ENCODE results near the gene ADGRF3.
A peak's percentile ranks its signal among the peaks of the same experiment; 100 is the strongest.
"Not testable (repeated sequence)": the region's sequence is repeated elsewhere in the genome, so short reads cannot be mapped to it uniquely, and the experiment has no call there.

The ADGRF3 gene, protein sequence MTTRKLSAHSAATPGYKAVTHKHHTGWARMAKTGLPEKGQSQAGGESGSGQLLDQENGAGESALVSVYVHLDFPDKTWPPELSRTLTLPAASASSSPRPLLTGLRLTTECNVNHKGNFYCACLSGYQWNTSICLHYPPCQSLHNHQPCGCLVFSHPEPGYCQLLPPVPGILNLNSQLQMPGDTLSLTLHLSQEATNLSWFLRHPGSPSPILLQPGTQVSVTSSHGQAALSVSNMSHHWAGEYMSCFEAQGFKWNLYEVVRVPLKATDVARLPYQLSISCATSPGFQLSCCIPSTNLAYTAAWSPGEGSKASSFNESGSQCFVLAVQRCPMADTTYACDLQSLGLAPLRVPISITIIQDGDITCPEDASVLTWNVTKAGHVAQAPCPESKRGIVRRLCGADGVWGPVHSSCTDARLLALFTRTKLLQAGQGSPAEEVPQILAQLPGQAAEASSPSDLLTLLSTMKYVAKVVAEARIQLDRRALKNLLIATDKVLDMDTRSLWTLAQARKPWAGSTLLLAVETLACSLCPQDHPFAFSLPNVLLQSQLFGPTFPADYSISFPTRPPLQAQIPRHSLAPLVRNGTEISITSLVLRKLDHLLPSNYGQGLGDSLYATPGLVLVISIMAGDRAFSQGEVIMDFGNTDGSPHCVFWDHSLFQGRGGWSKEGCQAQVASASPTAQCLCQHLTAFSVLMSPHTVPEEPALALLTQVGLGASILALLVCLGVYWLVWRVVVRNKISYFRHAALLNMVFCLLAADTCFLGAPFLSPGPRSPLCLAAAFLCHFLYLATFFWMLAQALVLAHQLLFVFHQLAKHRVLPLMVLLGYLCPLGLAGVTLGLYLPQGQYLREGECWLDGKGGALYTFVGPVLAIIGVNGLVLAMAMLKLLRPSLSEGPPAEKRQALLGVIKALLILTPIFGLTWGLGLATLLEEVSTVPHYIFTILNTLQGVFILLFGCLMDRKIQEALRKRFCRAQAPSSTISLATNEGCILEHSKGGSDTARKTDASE

DNA sequence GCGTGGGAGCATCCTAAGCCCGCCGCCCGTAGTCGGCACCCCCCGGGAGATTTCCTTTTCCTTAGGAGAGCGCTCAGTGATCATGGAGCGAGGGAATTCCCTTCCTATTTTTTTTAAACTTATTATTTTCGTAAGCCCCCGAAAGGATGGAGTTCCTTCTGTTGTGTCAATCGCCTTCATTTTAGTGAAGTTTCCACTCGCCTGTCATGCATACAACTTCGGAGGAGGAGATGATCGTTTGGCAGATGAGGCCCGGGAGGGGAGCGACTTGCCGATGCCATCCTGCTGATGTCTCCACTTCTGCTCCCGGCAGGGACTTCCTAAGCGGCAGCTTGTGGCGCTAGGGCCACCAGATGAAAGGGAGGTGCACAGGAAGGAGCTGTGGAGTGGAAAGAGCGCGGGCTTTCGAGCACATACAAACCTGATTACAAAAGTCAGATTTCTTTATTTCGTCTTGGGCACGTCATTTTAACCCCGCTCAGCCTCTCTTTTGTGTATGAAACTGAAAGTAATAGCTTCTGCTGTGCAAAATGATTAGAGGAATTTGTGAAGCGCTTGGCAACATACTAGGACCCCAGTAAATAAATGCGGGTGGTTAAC is at the start of gene ADGRF3:
Gene ADGRF3 (minus strand): TSS at position 336 of the 600 bp plus-strand sequence. CDS start 555 bp downstream, outside the sequence.
- peak; percentile 29 for DNase-seq

DNA sequence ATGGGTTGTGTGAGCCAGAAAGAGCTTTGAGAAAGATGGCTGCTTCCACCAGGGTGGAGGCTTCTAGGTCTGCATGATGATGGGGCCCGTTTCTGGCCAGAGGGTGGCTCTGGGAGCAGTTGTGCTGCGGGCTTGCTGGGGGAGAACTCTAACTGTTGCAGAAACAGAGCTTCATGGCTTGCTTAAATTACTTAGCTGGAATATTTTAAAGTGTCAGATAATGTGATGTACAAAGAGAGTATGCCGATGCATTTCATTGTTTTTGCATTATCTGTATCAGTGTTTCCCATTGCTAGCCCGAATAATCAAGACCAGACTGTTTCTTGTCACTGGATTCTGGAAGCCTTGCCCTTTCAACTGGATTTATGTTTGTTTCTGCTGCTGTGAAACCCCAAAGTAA is 48.8 kb upstream of the ADGRF3 start:
- no peak for DNase-seq

DNA sequence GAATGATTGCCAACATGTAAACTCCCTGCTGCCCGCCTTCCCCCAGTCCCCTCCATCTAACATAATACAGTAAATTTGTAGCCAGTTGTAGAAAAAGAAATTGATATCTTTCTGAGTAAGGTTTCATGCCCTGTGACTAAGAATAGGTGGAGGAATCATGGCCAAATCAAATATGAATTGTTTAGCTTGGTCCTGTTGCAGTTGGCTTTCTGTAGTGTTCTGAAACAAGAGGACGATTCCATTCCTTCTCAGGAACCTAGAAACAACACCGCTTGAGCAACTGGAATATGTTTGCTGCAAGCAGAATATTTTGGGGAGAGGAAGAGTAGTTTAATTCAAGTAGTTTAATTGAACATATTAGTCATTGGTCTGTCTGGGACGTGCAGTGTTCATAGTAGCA is 48.1 kb upstream of the ADGRF3 start:
- no peak for DNase-seq

DNA sequence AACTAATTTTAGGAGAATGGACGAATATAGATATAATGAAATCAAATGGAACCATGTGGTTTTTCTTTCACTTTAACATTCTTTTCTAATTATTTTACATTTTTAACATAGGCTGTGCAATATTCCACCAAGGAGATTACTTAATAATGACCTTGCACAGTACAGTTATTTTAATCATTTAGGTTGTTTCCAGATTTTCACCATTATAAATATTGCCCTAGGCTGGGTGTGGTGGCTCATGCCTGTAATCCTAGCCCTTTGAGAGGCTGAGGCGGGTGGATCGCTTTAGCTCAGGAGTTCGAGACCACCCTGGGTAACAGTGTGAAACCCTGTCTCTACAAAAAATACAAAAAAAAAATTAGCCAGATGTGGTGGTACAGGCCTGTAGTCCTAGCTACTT is 40.6 kb upstream of the ADGRF3 start:
- DNase-seq, result no peak

DNA sequence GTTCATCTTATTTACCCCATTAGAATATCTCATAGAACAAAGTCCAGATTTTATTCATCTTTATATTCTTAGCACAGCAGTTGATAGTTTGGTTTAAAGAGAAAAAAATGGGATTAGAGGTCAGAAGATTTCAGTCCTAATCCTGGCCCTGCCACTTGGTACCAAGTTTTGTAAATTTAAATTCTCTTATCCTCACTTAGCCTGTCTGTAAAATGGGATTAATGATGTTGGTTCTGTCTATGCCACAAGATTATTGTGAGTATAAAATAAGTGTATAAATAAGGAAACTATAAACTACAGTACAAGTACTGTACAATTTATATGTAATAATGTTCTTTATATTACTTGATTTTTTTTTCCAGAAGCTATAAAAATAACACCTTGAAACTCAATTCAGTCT is 38.0 kb upstream of the ADGRF3 start:
- no peak for DNase-seq

DNA sequence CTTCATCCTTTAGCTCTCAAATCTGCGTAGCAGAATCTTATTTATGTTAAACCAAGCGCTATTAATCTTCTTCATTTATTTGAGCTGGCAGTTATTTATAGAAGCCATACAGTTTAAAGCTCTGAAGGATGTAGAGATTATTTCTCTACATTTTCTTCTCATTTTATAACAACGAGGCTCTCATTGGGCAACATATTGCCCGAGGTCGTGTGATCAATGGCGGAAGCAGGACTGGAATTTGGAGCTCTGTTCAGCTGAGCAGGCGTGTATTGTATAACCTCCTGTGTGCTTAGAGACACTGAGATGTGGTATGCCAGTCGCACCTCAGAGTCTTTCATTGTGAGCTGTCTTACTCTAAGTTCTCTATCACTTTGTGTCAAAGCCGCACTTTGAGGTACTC is 37.6 kb upstream of the ADGRF3 start:
- no peak for DNase-seq

DNA sequence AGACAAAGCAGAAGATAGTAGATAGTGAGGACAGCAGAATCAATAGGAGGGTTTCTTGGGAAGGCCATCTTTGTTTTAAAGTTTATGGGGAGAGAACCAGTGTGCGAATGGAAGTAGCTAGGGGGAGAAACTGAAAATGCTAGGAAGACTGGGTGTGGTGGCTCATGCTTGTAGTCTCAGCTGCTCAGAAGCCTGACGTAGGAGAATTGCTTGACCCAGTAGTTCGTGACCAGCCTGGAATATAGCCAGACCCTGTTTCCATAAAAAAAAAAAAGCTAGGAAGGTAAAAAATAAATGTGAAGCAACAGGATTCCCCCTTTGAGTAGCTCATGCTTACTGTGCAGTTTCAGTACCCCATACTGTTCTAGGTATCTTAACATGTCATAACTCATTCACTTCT is 36.0 kb upstream of the ADGRF3 start:
- DNase-seq, result no peak

DNA sequence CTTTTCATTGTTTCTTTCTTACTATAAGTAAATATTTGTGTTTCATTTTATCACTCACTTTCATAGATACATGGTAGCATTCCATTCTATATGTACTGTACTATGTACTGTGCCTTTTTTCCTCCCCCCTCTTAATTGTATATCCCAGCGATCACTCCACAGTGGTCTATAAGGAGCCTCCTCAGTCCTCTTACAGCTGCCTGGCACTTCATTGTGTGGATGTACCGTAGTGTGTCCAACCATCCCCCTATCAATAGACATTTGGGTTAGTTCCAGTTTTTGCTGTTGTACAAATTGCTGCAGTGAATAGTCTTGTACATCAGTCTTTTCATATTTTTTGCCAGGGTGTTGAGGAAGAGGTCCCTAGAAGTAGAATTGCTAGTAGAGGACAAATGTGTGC is 33.7 kb upstream of the ADGRF3 start:
- DNase-seq, result no peak

DNA sequence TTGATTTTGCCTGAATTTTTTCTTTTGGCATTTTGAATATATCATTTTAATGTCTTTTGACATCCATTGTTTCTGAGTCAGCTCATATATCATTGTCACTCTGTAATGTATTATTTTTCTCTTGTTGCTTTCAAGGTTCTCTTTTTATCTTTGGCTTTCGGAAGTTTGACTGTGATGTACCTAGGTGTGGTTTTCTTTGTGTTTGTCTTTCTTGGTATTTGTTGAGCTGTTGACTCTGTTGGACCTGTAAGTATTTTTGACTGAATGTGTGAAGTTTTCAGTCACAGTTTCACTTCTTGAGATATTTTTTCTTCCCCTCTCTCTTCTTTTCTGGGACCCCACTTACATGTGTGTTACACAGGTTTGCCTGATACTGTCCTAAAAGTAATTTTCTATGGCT is 30.2 kb upstream of the ADGRF3 start:
- no peak for DNase-seq

DNA sequence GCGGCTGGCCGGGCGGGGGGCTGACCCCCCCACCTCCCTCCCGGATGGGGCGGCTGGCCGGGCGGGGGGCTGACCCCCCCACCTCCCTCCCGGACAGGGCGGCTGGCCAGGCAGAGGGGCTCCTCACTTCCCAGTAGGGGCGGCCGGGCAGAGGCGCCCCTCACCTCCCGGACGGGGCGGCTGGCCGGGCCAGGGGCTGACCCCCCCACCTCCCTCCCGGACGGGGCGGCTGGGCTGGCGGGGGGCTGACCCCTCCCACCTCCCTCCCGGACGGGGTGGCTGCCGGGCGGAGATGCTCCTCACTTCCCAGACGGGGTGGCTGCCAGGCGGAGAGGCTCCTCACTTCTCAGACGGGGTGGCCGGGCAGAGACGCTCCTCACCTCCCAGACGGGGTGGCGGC is 24.3 kb upstream of the ADGRF3 start:
- DNase-seq, result not testable (repeated sequence)

DNA sequence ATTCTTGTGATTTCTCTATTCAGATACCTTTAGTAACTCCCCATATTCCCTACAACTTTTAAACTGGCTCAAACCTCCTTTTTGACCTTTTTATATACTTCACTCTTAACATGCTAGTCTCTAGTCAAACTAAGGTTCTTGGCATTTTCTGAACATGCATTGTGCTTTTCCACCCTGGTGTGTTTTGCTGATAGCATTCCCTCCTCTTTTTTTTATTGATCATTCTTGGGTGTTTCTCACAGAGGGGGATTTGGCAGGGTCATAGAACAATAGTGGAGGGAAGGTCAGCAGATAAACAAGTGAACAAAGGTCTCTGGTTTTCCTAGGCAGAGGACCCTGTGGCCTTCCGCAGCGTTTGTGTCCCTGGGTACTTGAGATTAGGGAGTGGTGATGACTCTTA is 23.1 kb upstream of the ADGRF3 start:
- DNase-seq, result not testable (repeated sequence)

DNA sequence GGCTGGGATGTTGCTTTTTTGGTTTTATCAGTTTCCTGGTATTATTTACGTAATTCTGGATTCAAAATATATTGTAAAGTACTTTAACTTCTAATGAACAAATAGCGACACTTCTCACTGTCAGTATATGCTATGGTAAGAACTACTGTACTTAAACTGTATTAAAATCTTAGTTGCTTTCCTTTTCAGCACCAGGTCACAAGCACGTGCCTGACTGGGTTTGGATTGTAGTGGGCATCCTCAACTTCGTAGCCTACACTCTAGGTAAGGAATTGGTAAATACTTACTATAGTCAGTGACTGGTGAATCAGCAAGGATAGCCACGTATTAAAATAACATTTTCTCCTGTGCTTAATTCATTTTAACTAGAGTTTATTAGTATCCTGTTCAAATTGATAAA is 20.4 kb upstream of the ADGRF3 start:
- DNase-seq, result no peak

DNA sequence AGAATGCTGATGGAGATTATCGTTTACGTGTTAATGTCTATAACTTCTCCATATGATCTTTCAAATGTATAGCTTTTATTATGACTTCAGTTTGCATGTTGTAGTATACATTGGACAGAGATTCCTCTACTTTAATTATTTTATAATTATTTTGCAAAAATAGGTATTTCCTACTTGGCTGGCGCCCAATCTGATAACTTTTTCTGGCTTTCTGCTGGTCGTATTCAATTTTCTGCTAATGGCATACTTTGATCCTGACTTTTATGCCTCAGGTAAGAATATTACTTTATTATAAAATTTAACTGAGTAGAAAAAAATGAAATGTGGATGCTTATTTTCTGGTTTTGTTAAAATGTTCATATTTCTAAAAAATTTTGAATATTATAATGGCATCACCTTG is 18.1 kb upstream of the ADGRF3 start:
- DNase-seq, result no peak

DNA sequence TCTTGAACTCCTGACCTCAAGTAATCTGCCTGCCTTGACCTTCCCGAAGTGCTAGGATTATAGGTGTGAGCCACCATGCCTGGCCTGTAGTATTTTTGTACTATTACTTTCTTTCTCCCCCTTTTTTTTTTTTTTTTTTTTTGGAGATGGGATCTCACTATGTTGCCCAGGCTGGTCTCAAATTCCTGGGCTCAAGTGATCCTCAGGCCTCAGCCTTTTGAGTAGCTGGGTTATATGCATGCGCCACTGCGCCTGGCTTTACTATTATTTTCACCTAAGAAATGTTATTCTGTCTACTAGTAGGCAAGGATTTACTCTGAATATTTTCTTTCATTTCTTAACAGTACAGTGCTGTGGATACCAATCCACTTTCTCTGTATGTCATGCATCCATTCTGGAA is 17.4 kb upstream of the ADGRF3 start:
- no peak for DNase-seq

DNA sequence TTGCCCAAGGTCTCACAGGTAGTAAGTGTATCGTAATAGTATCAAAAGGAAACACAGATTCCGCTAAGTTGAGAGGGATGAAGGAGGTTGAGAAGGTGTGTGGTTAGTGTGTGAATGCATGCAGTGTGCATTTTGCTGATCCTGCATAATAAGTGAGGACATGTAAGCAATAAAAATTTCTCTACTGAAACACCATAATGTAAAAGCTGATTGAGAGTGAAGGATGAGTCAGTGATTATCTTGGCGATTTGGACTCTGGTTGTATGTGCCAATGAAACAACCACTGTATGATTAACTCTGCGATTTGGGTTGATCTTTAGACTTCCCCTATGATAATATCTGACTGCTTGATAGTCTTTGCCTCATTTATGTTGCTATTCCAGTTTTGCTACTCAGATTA is 16.7 kb upstream of the ADGRF3 start:
- no peak for DNase-seq

DNA sequence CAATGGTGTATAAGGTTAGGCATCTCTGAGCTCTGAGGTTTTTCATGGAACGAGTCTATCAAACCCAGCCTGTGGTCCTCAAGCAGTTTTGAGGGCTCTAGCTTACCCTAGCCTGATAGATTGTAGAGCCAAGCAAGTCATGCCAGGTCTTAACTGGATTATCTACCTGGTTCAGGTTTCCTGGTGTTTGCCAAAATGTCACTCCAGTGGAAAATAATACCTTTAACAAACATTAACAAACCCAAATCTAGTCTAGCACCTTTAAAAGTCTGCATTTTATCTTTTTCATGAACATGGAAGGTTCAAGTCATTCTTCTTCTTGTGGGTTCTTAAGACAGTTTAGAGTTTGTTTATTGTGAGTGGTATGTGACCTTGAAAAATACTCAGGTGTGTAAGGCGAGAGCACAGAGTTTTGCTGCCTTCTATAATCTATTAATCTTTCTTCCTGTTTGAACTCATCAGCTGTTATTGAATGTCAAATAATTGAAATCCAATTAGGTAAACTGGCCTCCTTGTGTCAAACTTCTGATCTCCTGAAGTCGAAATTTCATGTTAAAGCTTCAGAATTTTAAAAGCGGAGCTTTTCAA is 13.4 kb upstream of the ADGRF3 start:
- no peak for DNase-seq

DNA sequence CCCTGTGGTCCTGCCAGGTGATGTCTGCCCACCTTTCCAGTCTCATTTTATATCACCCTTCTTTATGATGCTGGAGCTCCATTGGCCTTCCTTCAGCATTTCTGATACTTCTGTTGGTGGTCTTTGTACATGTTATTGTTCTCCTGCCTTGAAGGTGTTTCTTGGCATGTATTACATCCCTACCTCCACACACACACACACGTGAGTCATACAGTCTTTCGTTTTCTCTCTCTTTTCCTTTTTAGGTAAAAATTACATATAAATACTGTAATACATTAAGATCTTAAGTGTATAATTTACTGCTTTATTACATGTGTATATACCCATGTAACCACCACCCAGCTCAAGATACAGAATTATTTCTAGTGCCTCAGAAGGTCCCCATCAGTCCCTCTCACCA is 10.2 kb upstream of the ADGRF3 start:
- DNase-seq, result no peak

DNA sequence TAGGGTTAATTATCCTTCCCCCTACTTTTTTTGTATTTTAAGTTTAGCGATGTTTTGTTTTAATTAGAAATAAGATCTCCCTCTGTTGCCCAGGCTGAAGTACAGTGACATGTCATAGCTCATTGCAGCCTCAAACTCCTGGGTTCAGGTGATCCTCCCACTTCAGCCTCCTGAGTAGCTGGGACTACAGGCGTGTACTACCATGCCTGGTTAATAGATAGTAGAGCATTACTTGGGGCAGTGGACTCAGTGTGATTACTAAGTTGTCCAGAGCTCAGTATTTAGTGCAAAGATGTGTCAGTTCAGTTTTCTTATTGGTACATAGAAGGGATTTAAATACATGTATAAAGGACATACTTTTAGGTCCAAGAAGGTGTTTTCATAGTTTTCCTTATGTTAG is 9.5 kb upstream of the ADGRF3 start:
- DNase-seq, result no peak

DNA sequence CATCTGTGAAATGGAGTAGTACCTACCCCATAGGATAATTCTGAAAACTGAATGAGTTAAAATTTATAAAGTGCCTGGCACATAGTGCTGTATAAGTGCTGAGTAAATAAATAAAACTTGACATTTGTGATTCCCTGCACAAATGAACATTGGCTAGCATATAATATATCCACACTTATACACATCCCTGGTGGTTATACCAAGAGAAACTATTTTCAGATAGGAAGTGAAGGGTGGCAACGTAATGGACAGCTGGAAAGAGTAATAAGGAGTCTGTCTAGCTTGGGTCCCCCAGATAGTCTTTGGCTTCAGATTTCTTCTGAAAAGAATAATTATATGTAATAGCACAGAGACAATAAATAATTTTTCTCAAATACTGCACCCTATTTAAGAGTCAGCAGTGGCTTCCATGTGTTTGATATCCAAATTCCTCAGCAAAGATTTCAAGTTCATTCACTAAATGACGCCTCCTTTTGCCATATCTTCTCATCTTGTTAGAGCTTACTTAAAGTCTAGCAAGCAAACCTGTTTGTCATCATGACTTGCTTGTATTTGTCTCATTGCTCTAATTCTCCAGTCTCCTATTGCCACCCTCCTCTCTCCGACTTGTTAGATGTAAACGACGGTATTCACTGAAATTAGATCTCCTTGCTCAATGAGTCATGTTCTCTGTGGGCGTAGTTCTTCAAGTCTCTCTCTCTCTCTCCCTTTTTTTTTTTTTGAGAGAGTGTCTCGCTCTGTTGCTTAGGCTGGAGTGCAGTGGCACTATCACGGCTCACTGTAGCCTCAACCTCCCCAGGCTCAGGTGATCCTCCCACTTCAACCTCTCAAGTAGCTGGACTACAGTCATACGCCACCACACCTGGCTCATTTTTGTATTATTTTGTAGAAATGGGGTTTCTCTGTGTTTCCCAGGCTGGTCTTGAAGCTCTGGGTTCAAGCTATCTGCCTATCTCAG is 8.7 kb upstream of the ADGRF3 start:
- DNase-seq, result no peak

DNA sequence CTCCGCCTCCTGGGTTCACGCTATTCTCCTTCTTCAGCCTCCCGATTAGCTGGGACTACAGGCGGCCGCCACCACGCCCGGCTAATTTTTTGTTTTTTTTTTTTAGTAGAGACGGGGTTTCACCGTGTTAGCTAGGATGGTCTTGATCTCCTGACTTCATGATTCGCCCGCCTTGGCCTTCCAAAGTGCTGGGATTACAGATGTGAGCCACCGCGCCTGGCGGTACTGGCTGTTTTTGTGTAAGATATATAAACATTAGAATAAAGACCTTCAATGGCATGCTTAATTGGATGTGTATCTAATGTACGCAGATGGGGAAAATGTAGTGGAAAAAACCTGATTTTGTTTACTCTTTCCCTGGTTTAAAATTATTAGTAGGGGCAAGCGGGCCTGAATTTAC is 7.9 kb upstream of the ADGRF3 start:
- not testable (repeated sequence) for DNase-seq

DNA sequence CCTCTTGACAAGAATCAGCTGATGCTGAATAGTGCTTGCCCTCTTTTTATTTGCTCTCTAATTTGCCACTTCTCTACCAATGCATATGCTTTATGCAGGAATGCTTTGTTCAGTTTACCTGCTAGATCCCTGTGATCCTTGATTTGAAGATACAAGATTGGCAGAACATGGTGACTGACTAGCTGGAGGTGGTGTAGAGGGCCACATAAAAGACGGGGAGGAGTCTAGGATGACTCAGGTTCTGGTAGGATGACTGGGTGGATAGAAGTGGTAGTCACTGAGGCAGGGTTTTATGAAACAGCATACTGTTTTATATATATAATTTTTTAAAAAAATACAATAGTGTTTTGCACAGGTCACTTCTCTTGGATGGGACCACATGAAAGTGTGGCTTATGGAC is 6.3 kb upstream of the ADGRF3 start:
- no peak for DNase-seq

Measured in NK-92 treated with Interleukin-12 subunit alpha and Interleukin-12 subunit beta, amount 100 ng/mL, for 24 hours (cell line).